Sigmoid colon (tissue), 4 donors: ENCODE measurements around the gene DCST1.

Experiments
- CTCF ChIP-seq, 4 experiments: fragments of 450-650 bp in 3 of 4; fragments of 200-600 bp in 1 of 4; IDR thresholded peaks; one replicate each; pipeline ENCODE4 v1.5.1; 2016 to 2019; ENCODE audit warnings: antibody characterized with exemption in 4 of 4, mild to moderate bottlenecking in 3 of 4, moderate library complexity in 2 of 4
- EP300 ChIP-seq, 4 donors: sonication (generic); formaldehyde crosslinking; IDR thresholded peaks; one replicate each; pipeline ENCODE4 v1.6.1; 2017; ENCODE audit warnings: antibody characterized with exemption in 4 of 4
- POLR2A ChIP-seq, 2 donors: fragments of 450-650 bp; IDR thresholded peaks; one replicate each; pipeline ENCODE4 v1.6.1; 2016; ENCODE audit warnings: antibody characterized with exemption in 2 of 2, mild to moderate bottlenecking in 2 of 2, moderate library complexity in 2 of 2
- POLR2AphosphoS5 ChIP-seq, 4 donors: sonication (generic); formaldehyde crosslinking; IDR thresholded peaks; one replicate each; pipeline ENCODE4 v1.6.1; 2017; ENCODE audit warnings: antibody characterized with exemption in 4 of 4

- TF ChIP-seq CTCF (IDR thresholded peaks at IDR 0.05) (peak in 1 of 4 experiments; percentile 26), POLR2A (IDR thresholded peaks at IDR 0.05) (no peak), POLR2AphosphoS5 (IDR thresholded peaks at IDR 0.05) (no peak), EP300 (IDR thresholded peaks at IDR 0.05) (no peak)
Observed at GRCh38 chr1:155094622-155094948, 61.0 kb downstream of the DCST1 start.
